Measurements from ENCODE around the gene RFC4. TPM values are rescaled to one million over a fixed set of nuclear protein-coding genes. Genes with fewer than 3 reads are reported as not detected.

Gene RFC4
- total and polyA plus RNA-seq, 9 of the 15 experiments (the other 6 are each of a cell fraction or from before 2014, with no cell fraction given) = 105 to 227 (median 180) TPM

- TF ChIP-seq CREB3L1 (IDR thresholded peaks at IDR 0.05; ENCODE audit: borderline replicate concordance, low read depth) (peak; percentile 92; the same call in 1 of the 2 replicates), ZNF644 (tag; IDR thresholded peaks at IDR 0.05; ENCODE audit: low read depth) (0 out of 2 replicates have a peak, but pooled peaks have one; percentile 48), FIP1L1 (IDR thresholded peaks at IDR 0.05; ENCODE audit: low read depth, low read length, poor library complexity, severe bottlenecking) (peak; percentile 36), ZFPM2 (CRISPR knock-in tag; IDR thresholded peaks at IDR 0.05) (peak; percentile 69; the same call in 1 of the 2 replicates), TBL1XR1 (IDR thresholded peaks at IDR 0.05; ENCODE audit: low read length in 2 of 2) (peak in 1 of 2 experiments; percentile 33; a peak in 1 of 4 replicates), NFXL1 (CRISPR knock-in tag; IDR thresholded peaks at IDR 0.05) (no peak), SIN3B (IDR thresholded peaks at IDR 0.05; ENCODE audit: low read depth) (peak; percentile 84), ZBTB11 (CRISPR knock-in tag; IDR thresholded peaks at IDR 0.05) (peak; percentile 80 to 98 (median 83); a peak in 5 of 6 replicates), RNF2 (IDR thresholded peaks at IDR 0.05) (peak; percentile 40), ELF4 (CRISPR knock-in tag; IDR thresholded peaks at IDR 0.05) (no peak), HNRNPLL (IDR thresholded peaks at IDR 0.05; ENCODE audit: low read depth, low read length, poor library complexity, severe bottlenecking) (peak; percentile 99), CC2D1A (IDR thresholded peaks at IDR 0.05) (0 out of 2 replicates have a peak, but pooled peaks have one; percentile 32), NBN (IDR thresholded peaks at IDR 0.05; ENCODE audit: low read depth) (peak; percentile 55; the same call in 1 of the 2 replicates), ZBTB2 (IDR thresholded peaks at IDR 0.05) (peak; percentile 91), GABPB1 (CRISPR knock-in tag; IDR thresholded peaks at IDR 0.05) (peak; percentile 99), CREM (IDR thresholded peaks at IDR 0.05; ENCODE audit: low read depth) (peak; percentile 98), ZBTB43 (CRISPR knock-in tag; IDR thresholded peaks at IDR 0.05) (peak; percentile 68; the same call in 1 of the 2 replicates), SP1 (CRISPR knock-in tag; IDR thresholded peaks at IDR 0.05) (no peak), CXXC5 (CRISPR knock-in tag; IDR thresholded peaks at IDR 0.05) (peak; percentile 90)
Measured at GRCh38 chr3:186806089-186807055, at the start of gene RFC4 (continued).

Data from K562 (cell line).